Neural progenitor cell (in vitro differentiated cells): Measurements from ENCODE around the gene ATOSB. TPM values are rescaled to one million over a fixed set of nuclear protein-coding genes. Genes with fewer than 3 reads are reported as not detected.

ENCODE experiments used
- DNase-seq: peaks from one replicate; pipeline ENCODE4 v3.0.0-alpha.2; 2016; ENCODE audit warnings: low spot score
- H2AFZ ChIP-seq: fragments of 200-600 bp; sonication (generic); replicated peaks from 2 replicates; pipeline ENCODE4 v1.6.1; 2016; ENCODE audit warnings: antibody characterized with exemption
- H3F3A ChIP-seq: fragments of 200-600 bp; sonication (generic); 2 replicates; pipeline ENCODE4 v1.6.1; 2016; ENCODE audit warnings: antibody characterized with exemption, low read depth
- H3K27ac ChIP-seq: fragments of 200-600 bp; sonication (generic); 2 replicates; pipeline ENCODE4 v1.5.1; 2016; ENCODE audit warnings: mild to moderate bottlenecking
- H3K27me3 ChIP-seq: fragments of 200-600 bp; sonication (generic); 2 replicates; pipeline ENCODE4 v1.6.1; 2016; ENCODE audit warnings: mild to moderate bottlenecking, moderate library complexity
- H3K36me3 ChIP-seq: fragments of 200-600 bp; sonication (generic); 2 replicates; pipeline ENCODE4 v1.5.1; 2016
- H3K4me1 ChIP-seq: fragments of 200-600 bp; sonication (generic); 2 replicates; pipeline ENCODE4 v1.6.1; 2016; ENCODE audit warnings: mixed run types
- H3K4me2 ChIP-seq: fragments of 200-600 bp; sonication (generic); 2 replicates; pipeline ENCODE4 v1.6.1; 2016
- H3K4me3 ChIP-seq: fragments of 200-600 bp; sonication (generic); 2 replicates; pipeline ENCODE4 v1.5.1; 2016
- H3K79me2 ChIP-seq: fragments of 200-600 bp; sonication (generic); 2 replicates; pipeline ENCODE4 v1.6.1; 2016; ENCODE audit warnings: low read depth
- H3K9ac ChIP-seq: fragments of 200-600 bp; sonication (generic); 2 replicates; pipeline ENCODE4 v1.6.1; 2016
- H3K9me3 ChIP-seq: fragments of 200-600 bp; sonication (generic); 2 replicates; pipeline ENCODE4 v1.5.1; 2016; ENCODE audit warnings: low read depth
- H4K20me1 ChIP-seq: fragments of 200-600 bp; sonication (generic); 2 replicates; pipeline ENCODE4 v1.6.1; 2016; ENCODE audit warnings: low read depth
- H3K27ac Mint-ChIP-seq: 3 replicates; pipeline ENCODE4 v1.8.0; 2021; ENCODE audit warnings: mixed read lengths
- H3K27me3 Mint-ChIP-seq: 2 replicates; pipeline ENCODE4 v1.8.0; 2022; ENCODE audit warnings: low read depth, mild to moderate bottlenecking, inconsistent platforms, moderate library complexity, mixed read lengths; ENCODE audit not compliant: insufficient read depth
- H3K36me3 Mint-ChIP-seq: 3 replicates; pipeline ENCODE4 v1.8.0; 2021; ENCODE audit warnings: mixed read lengths
- H3K4me1 Mint-ChIP-seq: 3 replicates; pipeline ENCODE4 v1.8.0; 2021; ENCODE audit warnings: mixed read lengths
- H3K4me3 Mint-ChIP-seq: 3 replicates; pipeline ENCODE4 v1.8.0; 2021; ENCODE audit warnings: mild to moderate bottlenecking, moderate library complexity, mixed read lengths
- H3K9me3 Mint-ChIP-seq: 3 replicates; pipeline ENCODE4 v1.8.0; 2020; ENCODE audit warnings: mixed read lengths
- EZH2 ChIP-seq: fragments of 200-600 bp; sonication (generic); IDR thresholded peaks from 2 replicates; pipeline ENCODE4 v1.6.1; 2017; ENCODE audit warnings: antibody characterized with exemption, mild to moderate bottlenecking, moderate library complexity
- EZH2phosphoT487 ChIP-seq: fragments of 200-600 bp; sonication (generic); IDR thresholded peaks from 2 replicates; pipeline ENCODE4 v1.6.1; 2017; ENCODE audit warnings: antibody characterized with exemption
- total RNA-seq: library from RNA; depleted of rRNA; stranded (reverse); fragments of >200 nt; gene quantifications from 2 replicates; pipeline ENCODE4 v1.2.3, GENCODE V29; 2015; ENCODE audit warnings: low replicate concordance
- TF ChIP-seq, protein P1 (sequence below): fragments of 200-600 bp; sonication (generic); IDR thresholded peaks from 2 replicates; pipeline ENCODE4 v1.5.1; 2017; ENCODE audit warnings: antibody characterized with exemption, mild to moderate bottlenecking

The ATOSB gene
- total RNA-seq, 1 donor from 2014 or later: 8.5 TPM

DNA sequence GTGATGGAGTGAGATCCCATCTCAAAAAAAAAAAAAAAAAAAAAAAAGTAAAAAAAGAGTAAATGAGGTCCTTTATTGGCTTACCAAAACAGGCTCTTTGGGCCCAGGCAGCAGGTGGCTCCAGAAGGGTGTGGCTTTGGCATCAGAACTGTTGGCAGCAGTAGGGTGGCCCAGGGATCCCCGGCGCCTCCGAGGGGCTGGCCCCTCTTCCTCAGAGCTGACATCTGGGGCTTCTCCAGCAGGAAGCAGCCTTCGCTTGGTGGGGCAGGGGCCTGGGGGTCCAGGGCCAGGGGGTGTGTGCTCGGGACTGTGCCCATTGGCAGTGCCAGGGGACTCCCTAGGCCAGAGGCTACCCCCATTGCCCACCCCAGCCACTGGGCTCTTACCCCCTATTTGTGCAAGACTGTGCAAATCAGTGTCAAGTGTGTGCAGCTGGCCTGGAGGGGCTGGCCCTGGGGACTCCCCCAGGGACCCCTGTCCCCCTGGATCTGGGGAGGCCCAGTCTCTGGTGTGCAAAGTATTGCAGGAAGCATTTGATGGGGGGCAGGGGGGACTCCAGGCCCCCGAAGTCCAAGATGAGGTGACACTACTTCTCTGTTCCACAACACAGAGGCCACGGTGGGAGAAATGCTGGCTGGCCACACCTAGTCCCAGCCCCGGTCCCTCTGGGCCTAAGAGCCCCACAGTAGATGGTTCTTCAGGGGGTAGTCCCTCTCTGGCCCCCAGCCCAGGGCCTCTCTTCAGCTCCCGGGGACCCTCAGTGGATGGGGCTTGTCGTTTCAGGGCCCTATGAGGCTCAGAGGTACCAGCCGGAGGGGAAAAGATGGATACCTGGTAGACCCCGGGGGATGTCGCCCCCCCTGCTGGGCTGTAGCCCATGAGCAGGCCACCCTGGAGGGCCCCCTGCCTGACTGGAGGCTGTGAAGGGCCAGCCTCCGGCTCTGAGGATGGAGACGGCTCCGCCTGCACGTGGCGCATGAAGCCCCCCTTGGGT is 8.1 kb downstream of the ATOSB start:
- Histone ChIP-seq H3K36me3 (no peaks in the 10 kb centered on the region), H3K4me2 (no peak overlapping the region), H3K9ac (no peak overlapping the region), H3K27ac (no peak overlapping the region), H3K9me3 (no peaks in the 10 kb centered on the region), H3F3A (peaks cover 21% of the 10 kb centered on the region), H2AFZ (no peak overlapping the region), H3K79me2 (peaks cover 18% of the 10 kb centered on the region), H3K4me1 (peaks cover 23% of the 10 kb centered on the region), H3K27me3 (no peaks in the 10 kb centered on the region), H4K20me1 (peaks cover 23% of the 10 kb centered on the region), H3K4me3 (no peak overlapping the region)
- DNase-seq: no peak
- TF ChIP-seq EZH2phosphoT487 (no peak), EZH2 (no peak)
- TF ChIP-seq, protein P1, sequence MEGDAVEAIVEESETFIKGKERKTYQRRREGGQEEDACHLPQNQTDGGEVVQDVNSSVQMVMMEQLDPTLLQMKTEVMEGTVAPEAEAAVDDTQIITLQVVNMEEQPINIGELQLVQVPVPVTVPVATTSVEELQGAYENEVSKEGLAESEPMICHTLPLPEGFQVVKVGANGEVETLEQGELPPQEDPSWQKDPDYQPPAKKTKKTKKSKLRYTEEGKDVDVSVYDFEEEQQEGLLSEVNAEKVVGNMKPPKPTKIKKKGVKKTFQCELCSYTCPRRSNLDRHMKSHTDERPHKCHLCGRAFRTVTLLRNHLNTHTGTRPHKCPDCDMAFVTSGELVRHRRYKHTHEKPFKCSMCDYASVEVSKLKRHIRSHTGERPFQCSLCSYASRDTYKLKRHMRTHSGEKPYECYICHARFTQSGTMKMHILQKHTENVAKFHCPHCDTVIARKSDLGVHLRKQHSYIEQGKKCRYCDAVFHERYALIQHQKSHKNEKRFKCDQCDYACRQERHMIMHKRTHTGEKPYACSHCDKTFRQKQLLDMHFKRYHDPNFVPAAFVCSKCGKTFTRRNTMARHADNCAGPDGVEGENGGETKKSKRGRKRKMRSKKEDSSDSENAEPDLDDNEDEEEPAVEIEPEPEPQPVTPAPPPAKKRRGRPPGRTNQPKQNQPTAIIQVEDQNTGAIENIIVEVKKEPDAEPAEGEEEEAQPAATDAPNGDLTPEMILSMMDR: no peak
- Mint-ChIP-seq H3K4me3 (no peak overlapping the region), H3K27me3 (peaks cover 14% of the 10 kb centered on the region), H3K9me3 (no peaks in the 10 kb centered on the region), H3K36me3 (peaks cover 24% of the 10 kb centered on the region), H3K27ac (no peak overlapping the region), H3K4me1 (peaks cover 66% of the 10 kb centered on the region)

DNA sequence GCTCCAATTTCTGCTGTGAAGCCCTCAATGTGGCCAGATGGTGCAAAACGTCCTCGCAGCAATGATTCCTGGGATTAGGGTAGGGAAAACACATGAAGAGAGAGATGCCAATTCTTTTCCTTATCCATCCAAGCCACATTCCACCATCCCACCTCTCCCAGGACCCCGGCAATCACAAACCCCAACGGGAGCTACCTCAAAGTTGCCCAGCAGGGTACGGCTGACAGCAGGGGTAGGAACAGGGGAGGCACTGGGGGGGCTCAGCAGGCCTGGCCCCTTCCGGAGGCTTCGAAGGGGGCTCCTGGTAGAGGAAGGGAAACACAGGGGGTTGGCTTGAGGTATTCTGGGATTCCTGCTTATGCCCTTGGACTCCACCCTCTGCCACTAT is 9.3 kb downstream of the ATOSB start:
- H3K4me1 ChIP-seq: peaks cover 21% of the 10 kb centered on the region
- no peak overlapping the region for H3K27ac ChIP-seq
- Mint-ChIP-seq H3K36me3 (peaks cover 24% of the 10 kb centered on the region), H3K4me1 (peaks cover 63% of the 10 kb centered on the region), H3K27me3 (peaks cover 14% of the 10 kb centered on the region), H3K27ac (peak overlapping the region; percentile 87), H3K4me3 (no peak overlapping the region), H3K9me3 (no peaks in the 10 kb centered on the region)
- no peaks in the 10 kb centered on the region for H3K36me3 ChIP-seq
- peaks cover 27% of the 10 kb centered on the region for H3K79me2 ChIP-seq
- DNase-seq: no peak
- H3F3A ChIP-seq: peaks cover 17% of the 10 kb centered on the region
- TF ChIP-seq EZH2phosphoT487: no peak
- TF ChIP-seq, protein P1: no peak
- TF ChIP-seq EZH2: no peak
- no peak overlapping the region for H3K4me3 ChIP-seq
- no peaks in the 10 kb centered on the region for H3K9me3 ChIP-seq
- no peak overlapping the region for H3K9ac ChIP-seq
- peaks cover 23% of the 10 kb centered on the region for H4K20me1 ChIP-seq
- H2AFZ ChIP-seq: no peak overlapping the region
- no peaks in the 10 kb centered on the region for H3K27me3 ChIP-seq
- H3K4me2 ChIP-seq: no peak overlapping the region

DNA sequence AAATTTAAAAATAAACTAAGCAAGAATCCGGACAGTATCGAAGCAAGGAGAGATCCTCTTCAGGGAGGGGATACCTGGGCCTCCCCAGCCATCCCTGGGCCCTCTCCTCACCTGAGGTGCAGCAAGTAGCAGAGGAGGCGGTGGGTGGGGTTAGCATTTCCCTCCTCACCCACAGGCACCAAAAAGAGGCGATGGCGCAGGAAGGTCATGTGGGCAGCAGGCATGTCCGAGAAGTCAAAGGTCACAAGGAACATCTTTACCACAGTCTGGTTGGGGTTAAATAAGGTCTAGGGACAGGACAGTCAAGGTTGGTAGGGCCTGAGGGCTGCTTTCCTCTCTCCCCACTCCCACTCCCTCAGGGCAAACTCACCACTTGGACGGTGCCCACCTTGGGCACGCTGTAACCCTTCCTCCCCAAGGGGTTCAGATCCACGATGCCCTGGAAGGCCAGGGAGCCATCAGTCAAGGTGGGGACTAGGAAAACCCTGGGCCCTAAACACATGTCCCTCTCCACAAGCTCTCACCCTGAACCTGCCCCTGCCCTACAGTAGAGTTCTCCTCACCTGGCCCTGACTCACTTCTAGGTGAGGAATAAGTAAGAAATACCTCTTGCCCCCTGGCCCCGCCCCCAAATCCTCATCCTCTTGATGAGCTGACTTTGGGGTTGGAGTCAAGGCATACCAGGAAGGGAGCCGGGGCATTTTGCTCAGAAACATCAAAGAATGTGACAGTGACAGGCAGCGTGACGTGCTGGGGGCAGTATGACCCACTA is 9.9 kb downstream of the ATOSB start:
- Histone ChIP-seq H2AFZ (no peak overlapping the region), H3K9me3 (no peaks in the 10 kb centered on the region), H3K27ac (no peak overlapping the region), H3F3A (peaks cover 17% of the 10 kb centered on the region), H3K79me2 (peaks cover 24% of the 10 kb centered on the region), H3K4me1 (peaks cover 20% of the 10 kb centered on the region), H4K20me1 (peaks cover 18% of the 10 kb centered on the region), H3K27me3 (no peaks in the 10 kb centered on the region), H3K36me3 (no peaks in the 10 kb centered on the region), H3K4me2 (no peak overlapping the region), H3K9ac (no peak overlapping the region), H3K4me3 (no peak overlapping the region)
- Mint-ChIP-seq H3K27ac (peak overlapping the region; percentile 87), H3K27me3 (peaks cover 14% of the 10 kb centered on the region), H3K4me1 (peaks cover 60% of the 10 kb centered on the region), H3K4me3 (no peak overlapping the region), H3K36me3 (peaks cover 29% of the 10 kb centered on the region), H3K9me3 (no peaks in the 10 kb centered on the region)
- TF ChIP-seq EZH2 (no peak), EZH2phosphoT487 (no peak)
- TF ChIP-seq, protein P1: no peak
- DNase-seq: no peak
